Muscle of arm (tissue), 14 donors: Measurements from ENCODE around the gene REV1. TPM values are rescaled to one million over a fixed set of nuclear protein-coding genes. Genes with fewer than 3 reads are reported as not detected.
A peak's percentile ranks its signal among the peaks of the same experiment; 100 is the strongest.
"Not testable (repeated sequence)": the region's sequence is repeated elsewhere in the genome, so short reads cannot be mapped to it uniquely, and the experiment has no call there.

Experiments
- DNase-seq: peaks from one replicate; pipeline ENCODE4 v3.0.0-alpha.2; 2013
- long read RNA-seq, 11 donors: transcript quantifications; one replicate each; lab custom pipeline, GENCODE V29; 2026
- polyA plus RNA-seq, 12 donors: library from polyadenylated mRNA; unstranded; fragments of 120-200 nt; gene quantifications; one replicate each; pipeline ENCODE4 v1.2.1, GENCODE V29; 2013; ENCODE audit not compliant: insufficient read length in 12 of 12

The REV1 gene
- polyA plus RNA-seq: 10 to 100 TPM in 11 of 12 donors, not detected in 1; 23.1 to 56.8 (median 37.5) TPM
- long read RNA-seq, donor 1, partial matches to known transcripts: 0 of 2 reads
- long read RNA-seq, donor 1, other reads (novel, unspliced or antisense): 0 of 2 reads
- long read RNA-seq, donor 2, partial matches to known transcripts: 0 of 1 reads
- long read RNA-seq, donor 2, other reads (novel, unspliced or antisense): 0 of 1 reads
- long read RNA-seq, donor 3, partial matches to known transcripts: 5 of 6 reads
- long read RNA-seq, donor 3, other reads (novel, unspliced or antisense): 0 of 6 reads
- long read RNA-seq, donor 4, partial matches to known transcripts: 0 of 1 reads
- long read RNA-seq, donor 4, other reads (novel, unspliced or antisense): 0 of 1 reads
- long read RNA-seq, donor 5, full-length matches to known transcripts: 3 of 3 reads
- long read RNA-seq, donor 5, partial matches to known transcripts: 0 of 3 reads
- long read RNA-seq, donor 5, other reads (novel, unspliced or antisense): 0 of 3 reads
- long read RNA-seq, donor 6, full-length matches to known transcripts: 3 of 11 reads
- long read RNA-seq, donor 6, partial matches to known transcripts: 8 of 11 reads
- long read RNA-seq, donor 6, other reads (novel, unspliced or antisense): 0 of 11 reads
- long read RNA-seq, donor 7, partial matches to known transcripts: 0 of 1 reads
- long read RNA-seq, donor 7, other reads (novel, unspliced or antisense): 0 of 1 reads
- long read RNA-seq, donor 8, full-length matches to known transcripts: 3 of 3 reads
- long read RNA-seq, donor 8, partial matches to known transcripts: 0 of 3 reads
- long read RNA-seq, donor 8, other reads (novel, unspliced or antisense): 0 of 3 reads
- long read RNA-seq, donor 9, partial matches to known transcripts: 0 of 1 reads
- long read RNA-seq, donor 9, other reads (novel, unspliced or antisense): 0 of 1 reads
- long read RNA-seq, donor 10, full-length matches to known transcripts: 5 of 5 reads
- long read RNA-seq, donor 10, partial matches to known transcripts: 0 of 5 reads
- long read RNA-seq, donor 10, other reads (novel, unspliced or antisense): 0 of 5 reads
- long read RNA-seq, donor 11, partial matches to known transcripts: 0 of 4 reads
- long read RNA-seq, donor 11, other reads (novel, unspliced or antisense): 0 of 4 reads

GRCh38 chr2:99489761-99490622, at the start of gene REV1:
REV1 (minus strand) TSS chr2:99490017; CDS start chr2:99464975, 25,042 bp downstream.
- peak; percentile 96 for DNase-seq

GRCh38 chr2:99537910-99538485, 48.2 kb upstream of the REV1 start:
- DNase-seq: no peak

- DNase-seq: no peak
Observed at GRCh38 chr2:99524056-99524455, 34.2 kb upstream of the REV1 start.

GRCh38 chr2:99522157-99522556, 32.3 kb upstream of the REV1 start:
- DNase-seq: no peak

GRCh38 chr2:99520813-99521212, 31.0 kb upstream of the REV1 start:
- no peak for DNase-seq

GRCh38 chr2:99520195-99520594, 30.4 kb upstream of the REV1 start:
- no peak for DNase-seq

- DNase-seq: no peak
Observed at GRCh38 chr2:99514357-99514756, 24.5 kb upstream of the REV1 start.

- DNase-seq: peak; percentile 69
Observed at GRCh38 chr2:99512181-99512591, 22.4 kb upstream of the REV1 start.

GRCh38 chr2:99509387-99509786, 19.6 kb upstream of the REV1 start:
- peak; percentile 15 for DNase-seq

- no peak for DNase-seq
Observed at GRCh38 chr2:99507937-99508818, 18.4 kb upstream of the REV1 start.

- no peak for DNase-seq
Observed at GRCh38 chr2:99504844-99505584, 15.2 kb upstream of the REV1 start.

- DNase-seq: not testable (repeated sequence)
Observed at GRCh38 chr2:99503662-99504416, 14.0 kb upstream of the REV1 start.

- DNase-seq: no peak
Observed at GRCh38 chr2:99496021-99496420, 6.2 kb upstream of the REV1 start.

GRCh38 chr2:99495115-99495860, 5.5 kb upstream of the REV1 start:
- DNase-seq: no peak

- DNase-seq: no peak
Observed at GRCh38 chr2:99492721-99493120, 2.9 kb upstream of the REV1 start.

- DNase-seq: no peak
Observed at GRCh38 chr2:99490623-99491461, 1.0 kb upstream of the REV1 start.
